A673 (cell line): ENCODE data around the gene TRIM13.

Experiments used
- CTCF ChIP-seq: fragments of 300-800, 200-600 bp; sonication (generic); conservative IDR thresholded peaks from 2 replicates; pipeline ENCODE4 v1.5.1; 2017; ENCODE audit warnings: low read depth, mild to moderate bottlenecking, antibody characterized with exemption, low read length, moderate library complexity, mixed read lengths
- EZH2 ChIP-seq: fragments of 200-600 bp; sonication (generic); IDR thresholded peaks from 2 replicates; pipeline ENCODE4 v1.6.1; 2017; ENCODE audit warnings: borderline replicate concordance, low read depth, mild to moderate bottlenecking, mixed read lengths, antibody characterized with exemption, low read length; ENCODE audit not compliant: poor library complexity, severe bottlenecking

DNA sequence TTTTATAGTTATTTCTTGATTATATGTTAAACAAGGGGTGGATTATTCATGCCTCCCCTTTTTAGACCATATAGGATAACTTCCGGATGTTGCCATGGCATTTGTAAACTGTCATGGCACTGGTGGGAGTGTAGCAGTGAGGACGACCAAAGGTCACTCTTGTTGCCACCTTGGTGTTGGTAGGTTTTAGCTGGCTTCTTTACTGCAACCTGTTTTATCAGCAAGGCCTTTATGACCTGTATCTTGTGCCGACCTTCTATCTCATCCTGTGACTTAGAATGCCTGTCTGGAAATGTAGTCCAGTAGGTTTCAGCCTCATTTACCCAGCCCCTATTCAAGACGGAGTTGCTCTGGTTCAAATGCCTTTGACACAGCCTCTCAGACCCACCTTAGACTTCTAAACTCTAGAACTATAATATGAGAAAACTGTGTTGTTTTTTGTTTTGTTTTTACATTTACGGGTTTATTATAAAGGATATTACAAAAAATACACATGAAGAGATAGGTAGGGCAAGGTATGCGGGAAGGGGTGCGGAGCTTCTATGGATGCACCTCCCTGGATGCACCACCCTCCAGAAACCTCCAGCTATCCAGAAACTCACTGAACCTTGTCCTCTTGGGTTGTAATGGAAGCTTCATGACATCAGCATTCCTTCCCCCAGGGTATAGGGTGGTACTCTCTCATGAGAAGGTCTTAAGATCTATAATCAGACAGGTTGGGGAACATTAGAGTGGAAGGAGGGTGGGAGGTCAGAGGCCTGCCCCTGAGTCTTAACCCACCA is 44.9 kb upstream of the TRIM13 start:
- no peak for TF ChIP-seq CTCF
- no peak for TF ChIP-seq EZH2
